PC-3 (cell line): Measurements from ENCODE around the gene TMCC2. TPM values are rescaled to one million over a fixed set of nuclear protein-coding genes. Genes with fewer than 3 reads are reported as not detected.

Source experiments
- ATAC-seq: fragments of 200-7000 bp; cut with Tn5 transposase; 2 replicates; pipeline ENCODE4 v1.9.1; 2020; ENCODE audit warnings: mild to moderate bottlenecking, moderate library complexity
- BruUV-seq: library from RNA; stranded (reverse); fragments of 400-500 nt; replicated peaks from 2 replicates; lab custom pipeline; 2021; lab: Mats Ljungman, UMichigan
- CTCF ChIA-PET: fragments of 300-600 bp; sonication (Branson Sonifier 250); formaldehyde crosslinking; loops from one replicate; lab custom pipeline; 2022; ENCODE audit warnings: antibody characterized with exemption; lab: Charles Lee
- POLR2A ChIA-PET: fragments of 300-600 bp; sonication (Branson Sonifier 250); formaldehyde crosslinking; loops from one replicate; lab custom pipeline; 2022; ENCODE audit warnings: antibody characterized with exemption; ENCODE audit not compliant: unreplicated experiment; lab: Charles Lee
- DNase-seq: peaks from one replicate; pipeline ENCODE4 v3.0.0-alpha.2; 2015
- H2AFZ ChIP-seq: fragments of 300-600 bp; sonication (generic); 2 replicates; pipeline ENCODE4 v1.6.0; 2016; ENCODE audit warnings: antibody characterized with exemption, low read length
- H3F3A ChIP-seq: fragments of 300-600 bp; sonication (generic); one replicate; pipeline ENCODE4 v1.6.0; 2017; ENCODE audit warnings: antibody characterized with exemption, low read length, control low read depth, mild to moderate bottlenecking; ENCODE audit not compliant: unreplicated experiment
- H3K27ac ChIP-seq: fragments of 300-600 bp; sonication (generic); 2 replicates; pipeline ENCODE4 v1.5.1; 2016; ENCODE audit warnings: mild to moderate bottlenecking, low read length
- H3K27me3 ChIP-seq: fragments of 300-600 bp; sonication (generic); 2 replicates; pipeline ENCODE4 v1.6.1; 2016; ENCODE audit warnings: low read length, mixed read lengths
- H3K36me3 ChIP-seq: fragments of 300-600 bp; sonication (generic); 2 replicates; pipeline ENCODE4 v1.6.1; 2016; ENCODE audit warnings: low read depth, mixed run types, low read length, mixed read lengths
- H3K4me1 ChIP-seq: fragments of 300-600 bp; sonication (generic); 2 replicates; pipeline ENCODE4 v1.5.1; 2016; ENCODE audit warnings: low read length; ENCODE audit not compliant: insufficient read depth
- H3K4me2 ChIP-seq: fragments of 300-600 bp; sonication (generic); 2 replicates; pipeline ENCODE4 v1.6.0; 2016; ENCODE audit warnings: low read length
- H3K4me3 ChIP-seq: fragments of 300-600 bp; sonication (generic); 2 replicates; pipeline ENCODE4 v1.5.1; 2016; ENCODE audit warnings: mild to moderate bottlenecking, low read length, mixed read lengths
- H3K79me2 ChIP-seq: fragments of 300-600 bp; sonication (generic); 2 replicates; pipeline ENCODE4 v1.6.1; 2017; ENCODE audit warnings: low read length, mixed read lengths
- H3K9ac ChIP-seq: fragments of 300-600 bp; sonication (generic); 2 replicates; pipeline ENCODE4 v1.6.0; 2016; ENCODE audit warnings: mild to moderate bottlenecking, low read length
- H3K9me2 ChIP-seq: fragments of 300-600 bp; sonication (generic); replicated peaks from 2 replicates; pipeline ENCODE4 v1.6.1; 2016; ENCODE audit warnings: mixed run types, low read length, mixed read lengths
- H3K9me3 ChIP-seq: fragments of 300-600 bp; sonication (generic); 2 replicates; pipeline ENCODE4 v1.6.1; 2016; ENCODE audit warnings: low read length, mixed read lengths
- H4K20me1 ChIP-seq: fragments of 300-600 bp; sonication (generic); 2 replicates; pipeline ENCODE4 v1.6.1; 2016; ENCODE audit warnings: low read length, mixed read lengths
- EZH2 ChIP-seq: fragments of 300-600 bp; sonication (generic); IDR thresholded peaks from one replicate; pipeline ENCODE4 v1.6.1; 2017; ENCODE audit warnings: antibody characterized with exemption, mild to moderate bottlenecking, low read length; ENCODE audit not compliant: unreplicated experiment
- EZH2phosphoT487 ChIP-seq: fragments of 300-600 bp; sonication (generic); IDR thresholded peaks from 2 replicates; pipeline ENCODE4 v1.6.1; 2018; ENCODE audit warnings: mild to moderate bottlenecking, antibody characterized with exemption, low read length, borderline replicate concordance
- intact Hi-C: fragments of 100-400 bp; cut with micrococcal nuclease; formaldehyde crosslinking; loops from 2 replicates; pipeline ENCODE4 v1.9.0; 2023
- total RNA-seq: library from RNA; depleted of rRNA; stranded (reverse); fragments of >200 nt; gene quantifications from 2 replicates; pipeline ENCODE4 v1.2.3, GENCODE V29; 2014
- TF ChIP-seq, protein P1 (sequence below): fragments of 300-600 bp; sonication (generic); conservative IDR thresholded peaks from 2 replicates; pipeline ENCODE4 v1.5.1; 2017; ENCODE audit warnings: antibody characterized with exemption, low read depth, mild to moderate bottlenecking, low read length

TMCC2 gene
- total RNA-seq, 1 experiment from 2014 or later: 8.7 TPM

DNA sequence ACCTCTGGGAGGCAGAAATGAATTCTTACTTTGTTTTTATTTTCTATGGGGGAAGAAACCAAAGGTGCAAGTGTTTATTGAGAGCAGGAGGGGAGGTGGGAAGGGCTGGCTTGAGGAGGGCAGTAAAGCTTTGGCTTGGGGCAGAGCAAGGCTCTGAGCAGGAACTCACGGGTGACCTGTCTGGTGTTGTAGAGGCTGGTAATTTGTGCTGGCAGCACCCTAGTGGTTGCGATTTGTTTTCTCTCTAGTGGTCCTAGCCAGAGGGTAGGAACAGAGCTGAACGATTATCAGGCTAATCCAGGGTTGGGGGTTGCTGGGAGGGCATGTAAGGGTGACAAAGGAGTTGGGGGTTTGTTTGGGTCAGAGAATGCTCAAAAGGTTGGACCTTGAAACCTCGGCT is 16.6 kb downstream of the TMCC2 start:
- DNase-seq (no peak), ATAC-seq (no peak)
- TF ChIP-seq, protein P1, sequence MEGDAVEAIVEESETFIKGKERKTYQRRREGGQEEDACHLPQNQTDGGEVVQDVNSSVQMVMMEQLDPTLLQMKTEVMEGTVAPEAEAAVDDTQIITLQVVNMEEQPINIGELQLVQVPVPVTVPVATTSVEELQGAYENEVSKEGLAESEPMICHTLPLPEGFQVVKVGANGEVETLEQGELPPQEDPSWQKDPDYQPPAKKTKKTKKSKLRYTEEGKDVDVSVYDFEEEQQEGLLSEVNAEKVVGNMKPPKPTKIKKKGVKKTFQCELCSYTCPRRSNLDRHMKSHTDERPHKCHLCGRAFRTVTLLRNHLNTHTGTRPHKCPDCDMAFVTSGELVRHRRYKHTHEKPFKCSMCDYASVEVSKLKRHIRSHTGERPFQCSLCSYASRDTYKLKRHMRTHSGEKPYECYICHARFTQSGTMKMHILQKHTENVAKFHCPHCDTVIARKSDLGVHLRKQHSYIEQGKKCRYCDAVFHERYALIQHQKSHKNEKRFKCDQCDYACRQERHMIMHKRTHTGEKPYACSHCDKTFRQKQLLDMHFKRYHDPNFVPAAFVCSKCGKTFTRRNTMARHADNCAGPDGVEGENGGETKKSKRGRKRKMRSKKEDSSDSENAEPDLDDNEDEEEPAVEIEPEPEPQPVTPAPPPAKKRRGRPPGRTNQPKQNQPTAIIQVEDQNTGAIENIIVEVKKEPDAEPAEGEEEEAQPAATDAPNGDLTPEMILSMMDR: no peak
- TF ChIP-seq EZH2 (no peak), EZH2phosphoT487 (no peak)
- Histone ChIP-seq H4K20me1 (no peaks in the 10 kb centered on the region), H3F3A (no peaks in the 10 kb centered on the region), H3K4me2 (no peak overlapping the region), H2AFZ (no peak overlapping the region), H3K27ac (no peak overlapping the region), H3K79me2 (no peaks in the 10 kb centered on the region), H3K27me3 (no peaks in the 10 kb centered on the region), H3K9me2 (no peaks in the 10 kb centered on the region), H3K9me3 (no peaks in the 10 kb centered on the region), H3K9ac (no peak overlapping the region), H3K4me1 (no peaks in the 10 kb centered on the region), H3K36me3 (no peaks in the 10 kb centered on the region), H3K4me3 (no peak overlapping the region)
- ChIA-PET CTCF (no interaction called here), POLR2A (no interaction called here)
- intact Hi-C loops: no loop called here
- BruUV-seq: no TSS peak

DNA sequence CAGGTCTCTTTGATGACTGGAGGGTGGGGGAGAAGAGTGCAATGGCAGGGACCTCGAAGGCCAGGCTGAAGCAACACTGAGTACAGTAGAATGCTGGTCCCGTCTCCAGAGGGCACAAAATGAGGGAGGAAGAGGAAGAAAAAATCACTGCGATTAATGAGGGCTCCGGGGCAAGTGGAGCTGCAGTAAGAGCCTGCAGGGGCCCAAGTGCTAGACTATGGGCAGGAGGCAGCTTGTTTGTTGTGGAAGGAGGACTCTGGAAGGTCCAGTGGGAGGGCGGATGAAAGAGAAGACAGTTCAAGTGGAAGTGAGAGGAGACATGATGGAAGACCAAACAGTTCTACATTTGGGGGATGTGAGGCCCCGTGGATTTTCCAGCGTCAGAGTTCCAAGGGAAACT is 17.4 kb downstream of the TMCC2 start:
- Histone ChIP-seq H3K79me2 (no peaks in the 10 kb centered on the region), H3K9ac (no peak overlapping the region), H3K9me3 (no peaks in the 10 kb centered on the region), H3K4me2 (no peak overlapping the region), H3F3A (no peaks in the 10 kb centered on the region), H3K4me1 (no peaks in the 10 kb centered on the region), H3K36me3 (no peaks in the 10 kb centered on the region), H3K27ac (no peak overlapping the region), H4K20me1 (no peaks in the 10 kb centered on the region), H2AFZ (no peak overlapping the region), H3K9me2 (no peaks in the 10 kb centered on the region), H3K4me3 (no peak overlapping the region), H3K27me3 (no peaks in the 10 kb centered on the region)
- BruUV-seq: no TSS peak
- TF ChIP-seq, protein P1: no peak
- TF ChIP-seq EZH2 (no peak), EZH2phosphoT487 (no peak)
- CTCF ChIA-PET: no interaction called here
- intact Hi-C loops: no loop called here
- POLR2A ChIA-PET: no interaction called here
- ATAC-seq: no peak
- DNase-seq: no peak

DNA sequence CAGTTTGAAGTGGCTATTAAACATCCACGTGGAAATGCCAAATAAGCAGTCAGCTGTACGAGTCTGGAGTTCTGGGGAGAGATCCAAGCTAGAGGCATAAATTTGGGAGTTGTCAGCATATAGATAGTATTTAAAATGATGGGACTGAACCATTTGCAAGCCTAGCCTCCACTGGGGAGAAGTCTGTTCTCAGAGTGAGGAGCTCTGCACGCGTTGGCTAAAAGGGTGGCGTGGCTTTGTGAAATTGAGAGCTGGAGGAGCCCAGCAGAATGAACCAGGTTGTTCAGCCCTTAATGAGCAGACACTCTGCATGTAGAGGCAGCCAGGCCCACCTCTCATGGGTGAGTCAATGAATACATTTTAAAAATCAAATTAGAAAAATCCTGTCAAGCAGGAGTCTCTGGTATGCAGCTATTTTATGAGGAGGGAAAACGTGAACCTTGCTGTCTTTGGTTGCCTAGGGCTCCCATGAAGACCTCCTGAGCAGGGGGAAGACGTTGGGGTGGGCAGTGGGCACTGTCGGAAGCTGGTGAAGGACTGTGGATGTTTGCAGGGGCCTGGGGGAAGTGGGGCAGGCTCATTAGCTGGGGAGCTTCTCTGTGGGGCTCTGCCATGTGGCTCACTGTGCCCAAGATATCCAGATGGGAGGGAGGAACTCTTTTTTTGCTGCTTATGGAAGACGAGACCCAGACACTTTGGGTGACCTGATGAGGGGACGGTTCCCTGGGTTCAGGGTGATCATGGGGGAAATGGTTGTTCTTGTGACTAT is 18.8 kb downstream of the TMCC2 start:
- H3K4me2 ChIP-seq: no peak overlapping the region
- TF ChIP-seq EZH2 (no peak), EZH2phosphoT487 (no peak)
- TF ChIP-seq, protein P1: no peak
- no peaks in the 10 kb centered on the region for H3K27me3 ChIP-seq
- no peaks in the 10 kb centered on the region for H3K9me2 ChIP-seq
- H3K9me3 ChIP-seq: no peaks in the 10 kb centered on the region
- no peak overlapping the region for H3K9ac ChIP-seq
- no peak overlapping the region for H3K27ac ChIP-seq
- no peaks in the 10 kb centered on the region for H3K4me1 ChIP-seq
- peak; percentile 26 for DNase-seq
- CTCF ChIA-PET: no interaction called here
- no peaks in the 10 kb centered on the region for H3K36me3 ChIP-seq
- no peak overlapping the region for H3K4me3 ChIP-seq
- no peak overlapping the region for H2AFZ ChIP-seq
- POLR2A ChIA-PET: interaction anchor here (0.6 kb wide), 2 partner anchors 19 to 105 kb away, joined by 3 read pairs; no protein-coding TSS in a partner anchor
- ATAC-seq: no peak
- intact Hi-C loops: no loop called here
- no peaks in the 10 kb centered on the region for H4K20me1 ChIP-seq
- no peaks in the 10 kb centered on the region for H3F3A ChIP-seq
- no peaks in the 10 kb centered on the region for H3K79me2 ChIP-seq
- BruUV-seq: no TSS peak
